SU-DHL-6 (cell line): ENCODE measurements around the gene AGTPBP1.

Experiments
- EZH2phosphoT487 ChIP-seq: fragments of 200-600 bp; sonication (generic), shearing (Covaris generic); conservative IDR thresholded peaks from 2 replicates; pipeline ENCODE4 v1.6.1; 2018; ENCODE audit warnings: mild to moderate bottlenecking, antibody characterized with exemption, low read length, moderate library complexity, mixed read lengths
- TF ChIP-seq, protein P1 (sequence below): fragments of 200-600 bp; sonication (generic); IDR thresholded peaks from one replicate; pipeline ENCODE4 v1.5.1; 2017; ENCODE audit warnings: antibody characterized with exemption, mild to moderate bottlenecking, low read length, moderate library complexity; ENCODE audit not compliant: insufficient read depth, poor library complexity, severe bottlenecking

DNA sequence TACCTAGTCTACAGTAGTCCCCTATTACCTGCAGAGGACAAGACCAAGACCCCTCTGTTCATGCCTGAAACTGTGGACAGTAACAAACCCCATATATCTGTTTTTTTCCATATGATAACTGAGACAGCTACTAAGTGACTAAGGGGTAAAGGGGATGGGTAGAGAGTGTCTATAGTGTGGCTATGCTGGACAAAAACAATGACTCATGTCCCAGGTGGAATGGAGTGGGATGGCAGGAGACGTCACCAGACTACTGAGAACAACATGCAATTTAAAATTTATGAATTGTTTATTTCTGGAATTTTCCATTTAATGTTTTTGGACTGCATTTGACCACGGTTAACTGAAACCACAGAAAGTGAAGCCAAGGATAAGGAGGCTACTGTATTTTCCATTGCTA, 171.8 kb downstream of the AGTPBP1 start:
- TF ChIP-seq, protein P1, sequence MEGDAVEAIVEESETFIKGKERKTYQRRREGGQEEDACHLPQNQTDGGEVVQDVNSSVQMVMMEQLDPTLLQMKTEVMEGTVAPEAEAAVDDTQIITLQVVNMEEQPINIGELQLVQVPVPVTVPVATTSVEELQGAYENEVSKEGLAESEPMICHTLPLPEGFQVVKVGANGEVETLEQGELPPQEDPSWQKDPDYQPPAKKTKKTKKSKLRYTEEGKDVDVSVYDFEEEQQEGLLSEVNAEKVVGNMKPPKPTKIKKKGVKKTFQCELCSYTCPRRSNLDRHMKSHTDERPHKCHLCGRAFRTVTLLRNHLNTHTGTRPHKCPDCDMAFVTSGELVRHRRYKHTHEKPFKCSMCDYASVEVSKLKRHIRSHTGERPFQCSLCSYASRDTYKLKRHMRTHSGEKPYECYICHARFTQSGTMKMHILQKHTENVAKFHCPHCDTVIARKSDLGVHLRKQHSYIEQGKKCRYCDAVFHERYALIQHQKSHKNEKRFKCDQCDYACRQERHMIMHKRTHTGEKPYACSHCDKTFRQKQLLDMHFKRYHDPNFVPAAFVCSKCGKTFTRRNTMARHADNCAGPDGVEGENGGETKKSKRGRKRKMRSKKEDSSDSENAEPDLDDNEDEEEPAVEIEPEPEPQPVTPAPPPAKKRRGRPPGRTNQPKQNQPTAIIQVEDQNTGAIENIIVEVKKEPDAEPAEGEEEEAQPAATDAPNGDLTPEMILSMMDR, result no peak
- no peak for TF ChIP-seq EZH2phosphoT487
